Calu3 (cell line): ENCODE results near the gene SPAG8. TPM values are rescaled to one million over a fixed set of nuclear protein-coding genes. Genes with fewer than 3 reads are reported as not detected.

ENCODE experiments used
- BruUV-seq: library from RNA; stranded (reverse); fragments of 400-500 nt; replicated peaks from 2 replicates; lab custom pipeline; 2021; lab: Mats Ljungman, UMichigan
- CTCF ChIA-PET: fragments of 300-600 bp; sonication (Branson Sonifier 250); formaldehyde crosslinking; loops from one replicate; lab custom pipeline; 2022; ENCODE audit warnings: antibody characterized with exemption; lab: Charles Lee
- DNase-seq: peaks from one replicate; pipeline ENCODE4 v3.0.0; 2022
- H3K27ac Mint-ChIP-seq: one replicate; pipeline ENCODE4 v1.8.0; 2022; ENCODE audit warnings: mixed read lengths; ENCODE audit not compliant: unreplicated experiment
- H3K27me3 Mint-ChIP-seq: one replicate; pipeline ENCODE4 v1.8.0; 2022; ENCODE audit warnings: mixed read lengths; ENCODE audit not compliant: unreplicated experiment
- H3K36me3 Mint-ChIP-seq: one replicate; pipeline ENCODE4 v1.8.0; 2022; ENCODE audit warnings: mild to moderate bottlenecking, moderate library complexity, mixed read lengths; ENCODE audit not compliant: insufficient read depth, unreplicated experiment
- H3K4me1 Mint-ChIP-seq: one replicate; pipeline ENCODE4 v1.8.0; 2022; ENCODE audit warnings: mild to moderate bottlenecking, low read depth, mixed read lengths; ENCODE audit not compliant: unreplicated experiment
- H3K4me3 Mint-ChIP-seq: one replicate; pipeline ENCODE4 v1.8.0; 2022; ENCODE audit warnings: mild to moderate bottlenecking, low read depth, moderate library complexity, mixed read lengths; ENCODE audit not compliant: unreplicated experiment
- H3K9me3 Mint-ChIP-seq: one replicate; pipeline ENCODE4 v1.8.0; 2022; ENCODE audit warnings: low read depth, mixed read lengths; ENCODE audit not compliant: unreplicated experiment
- CTCF ChIP-seq: fragments of 200-600 bp; IDR thresholded peaks from one replicate; pipeline ENCODE4 v1.8.0; 2022; ENCODE audit warnings: antibody characterized with exemption; ENCODE audit not compliant: unreplicated experiment
- intact Hi-C: fragments of 100-400 bp; cut with micrococcal nuclease; formaldehyde crosslinking; loops from one replicate; pipeline ENCODE4 v1.10.0; 2022; ENCODE audit not compliant: unreplicated experiment
- total RNA-seq: library from RNA; stranded (reverse); gene quantifications from 2 replicates; pipeline ENCODE4 v1.2.3, GENCODE V29; 2022

SPAG8 gene
- total RNA-seq, 1 experiment from 2014 or later, result 0.97 TPM

- intact Hi-C loops, result no loop called here
- no TSS peak for BruUV-seq
- Mint-ChIP-seq H3K36me3 (peaks cover 8% of the 10 kb centered on the region), H3K9me3 (no peaks in the 10 kb centered on the region), H3K4me3 (no peak overlapping the region), H3K27ac (no peak overlapping the region), H3K4me1 (no peaks in the 10 kb centered on the region), H3K27me3 (no peaks in the 10 kb centered on the region)
- DNase-seq, result no peak
- no peak for TF ChIP-seq CTCF
- CTCF ChIA-PET, result no interaction called here
These were observed 6.0 kb downstream of the SPAG8 start for GRCh38 chr9:35806101-35806500.

GRCh38 chr9:35801328-35802128 lies 10.5 kb downstream of the SPAG8 start:
- BruUV-seq, result no TSS peak
- H3K27ac Mint-ChIP-seq, result no peak overlapping the region
- H3K4me3 Mint-ChIP-seq, result no peak overlapping the region
- H3K4me1 Mint-ChIP-seq, result no peaks in the 10 kb centered on the region
- H3K36me3 Mint-ChIP-seq, result peaks cover 4% of the 10 kb centered on the region
- H3K27me3 Mint-ChIP-seq, result no peaks in the 10 kb centered on the region
- H3K9me3 Mint-ChIP-seq, result no peaks in the 10 kb centered on the region
- DNase-seq, result no peak
- TF ChIP-seq CTCF, result no peak
- CTCF ChIA-PET, result interaction anchor here (0.7 kb wide), 1 partner anchor 18 kb away, joined by 3 read pairs; no protein-coding TSS in a partner anchor
- intact Hi-C loops, result no loop called here

GRCh38 chr9:35800530-35800929 lies 11.5 kb downstream of the SPAG8 start:
- peaks cover 4% of the 10 kb centered on the region for H3K4me1 Mint-ChIP-seq
- CTCF ChIA-PET, result no interaction called here
- intact Hi-C loops, result no loop called here
- no peak for TF ChIP-seq CTCF
- no peaks in the 10 kb centered on the region for H3K9me3 Mint-ChIP-seq
- no peaks in the 10 kb centered on the region for H3K27me3 Mint-ChIP-seq
- DNase-seq, result no peak
- no peak overlapping the region for H3K4me3 Mint-ChIP-seq
- peaks cover 4% of the 10 kb centered on the region for H3K36me3 Mint-ChIP-seq
- H3K27ac Mint-ChIP-seq, result no peak overlapping the region
- BruUV-seq, result no TSS peak

- no peak for DNase-seq
- peaks cover 18% of the 10 kb centered on the region for H3K4me1 Mint-ChIP-seq
- H3K36me3 Mint-ChIP-seq, result peaks cover 4% of the 10 kb centered on the region
- intact Hi-C loops, result no loop called here
- no peaks in the 10 kb centered on the region for H3K9me3 Mint-ChIP-seq
- no TSS peak for BruUV-seq
- TF ChIP-seq CTCF, result no peak
- H3K27ac Mint-ChIP-seq, result no peak overlapping the region
- CTCF ChIA-PET, result no interaction called here
- no peaks in the 10 kb centered on the region for H3K27me3 Mint-ChIP-seq
- no peak overlapping the region for H3K4me3 Mint-ChIP-seq
These were observed 13.2 kb downstream of the SPAG8 start for GRCh38 chr9:35798658-35799374.
